Right lobe of liver (tissue), 4 donors: ENCODE data around the gene RAB3A.

ENCODE experiments used
- POLR2A ChIP-seq: fragments of 450-650 bp; IDR thresholded peaks from one replicate; pipeline ENCODE4 v1.6.1; 2017; ENCODE audit warnings: antibody characterized with exemption, mild to moderate bottlenecking
- TF ChIP-seq, protein P1 (sequence below), 4 donors: fragments of 200-600 bp in 3 of 4; fragments of 450-650 bp in 1 of 4; IDR thresholded peaks; one replicate each; pipeline versions ENCODE4 v1.5.1 to v1.8.0; 2016 to 2022; ENCODE audit warnings: antibody characterized with exemption in 4 of 4, mild to moderate bottlenecking in 2 of 4
- donor health status: DM: no; HTN: no; CAD: no.
- donor health status: DM: no; HTN: no; CAD: no.
- donor health status: DM: no; HTN: yes; CAD: no.

GRCh38 chr19:18152442-18152816 lies 51.4 kb downstream of the RAB3A start:
- no peak for TF ChIP-seq POLR2A
- TF ChIP-seq, protein P1, sequence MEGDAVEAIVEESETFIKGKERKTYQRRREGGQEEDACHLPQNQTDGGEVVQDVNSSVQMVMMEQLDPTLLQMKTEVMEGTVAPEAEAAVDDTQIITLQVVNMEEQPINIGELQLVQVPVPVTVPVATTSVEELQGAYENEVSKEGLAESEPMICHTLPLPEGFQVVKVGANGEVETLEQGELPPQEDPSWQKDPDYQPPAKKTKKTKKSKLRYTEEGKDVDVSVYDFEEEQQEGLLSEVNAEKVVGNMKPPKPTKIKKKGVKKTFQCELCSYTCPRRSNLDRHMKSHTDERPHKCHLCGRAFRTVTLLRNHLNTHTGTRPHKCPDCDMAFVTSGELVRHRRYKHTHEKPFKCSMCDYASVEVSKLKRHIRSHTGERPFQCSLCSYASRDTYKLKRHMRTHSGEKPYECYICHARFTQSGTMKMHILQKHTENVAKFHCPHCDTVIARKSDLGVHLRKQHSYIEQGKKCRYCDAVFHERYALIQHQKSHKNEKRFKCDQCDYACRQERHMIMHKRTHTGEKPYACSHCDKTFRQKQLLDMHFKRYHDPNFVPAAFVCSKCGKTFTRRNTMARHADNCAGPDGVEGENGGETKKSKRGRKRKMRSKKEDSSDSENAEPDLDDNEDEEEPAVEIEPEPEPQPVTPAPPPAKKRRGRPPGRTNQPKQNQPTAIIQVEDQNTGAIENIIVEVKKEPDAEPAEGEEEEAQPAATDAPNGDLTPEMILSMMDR (IDR thresholded peaks at IDR 0.05): peak; percentile 46 to 57 (median 48)
